Ishikawa (cell line): Measurements from ENCODE around the gene ANOS1.

ENCODE experiments used
- CEBPB ChIP-seq: IDR thresholded peaks from 2 replicates; pipeline ENCODE4 v1.6.1; 2012
- CREB1 ChIP-seq: IDR thresholded peaks from 2 replicates; pipeline ENCODE4 v1.6.1; 2012; ENCODE audit warnings: low read depth
- EGR1 ChIP-seq: IDR thresholded peaks from 2 replicates; pipeline ENCODE4 v1.6.1; 2012
- EP300 ChIP-seq: IDR thresholded peaks from 2 replicates; pipeline ENCODE4 v1.6.1; 2012; ENCODE audit warnings: borderline replicate concordance
- FOXM1 ChIP-seq: IDR thresholded peaks from 2 replicates; pipeline ENCODE4 v1.6.1; 2012; ENCODE audit warnings: low read depth, borderline replicate concordance
- NFIC ChIP-seq: IDR thresholded peaks from 2 replicates; pipeline ENCODE4 v1.6.1; 2012
- RAD21 ChIP-seq: IDR thresholded peaks from 2 replicates; pipeline ENCODE4 v1.6.1; 2012; ENCODE audit warnings: low read depth
- TAF1 ChIP-seq: IDR thresholded peaks from 2 replicates; pipeline ENCODE4 v1.6.1; 2012; ENCODE audit warnings: low read depth, mild to moderate bottlenecking
- TCF12 ChIP-seq: IDR thresholded peaks from 2 replicates; pipeline ENCODE4 v1.6.1; 2012; ENCODE audit warnings: low read depth
- TEAD4 ChIP-seq: IDR thresholded peaks from 2 replicates; pipeline ENCODE4 v1.6.1; 2012
- YY1 ChIP-seq: IDR thresholded peaks from 2 replicates; pipeline ENCODE4 v1.6.1; 2012; ENCODE audit warnings: low read depth
- ZBTB7A ChIP-seq: IDR thresholded peaks from 2 replicates; pipeline ENCODE4 v1.6.1; 2012; ENCODE audit warnings: low read depth
- TF ChIP-seq, protein P1 (sequence below): IDR thresholded peaks from 2 replicates; pipeline ENCODE4 v1.6.1; 2012
- TF ChIP-seq, protein P2 (sequence below): IDR thresholded peaks from 2 replicates; pipeline ENCODE4 v1.6.1; 2012; ENCODE audit warnings: low read depth, mild to moderate bottlenecking
- TF ChIP-seq, protein P3 (sequence below): IDR thresholded peaks from 2 replicates; pipeline ENCODE4 v1.6.1; 2012

The ANOS1 gene

DNA sequence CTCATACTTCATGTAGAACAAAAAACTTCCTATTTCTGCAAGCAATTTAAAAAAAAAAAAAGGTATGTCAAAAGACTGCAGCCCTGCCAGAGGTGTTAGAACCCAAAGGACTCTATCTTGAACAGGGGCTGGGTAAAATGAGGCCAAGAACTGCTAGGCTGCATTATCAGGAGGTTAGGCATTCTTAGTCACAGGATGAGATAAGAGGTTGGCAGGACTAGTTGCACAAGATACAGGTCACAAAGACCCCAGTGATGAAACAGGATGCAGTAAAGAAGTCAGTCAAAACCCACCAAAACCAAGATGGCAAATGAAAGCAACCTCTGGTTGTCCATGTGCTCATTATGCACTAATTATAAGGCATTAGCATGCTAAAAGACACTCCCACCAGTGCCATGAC, 104.1 kb downstream of the ANOS1 start:
- TF ChIP-seq TCF12 (no peak), RAD21 (no peak), CEBPB (no peak), FOXM1 (no peak), EGR1 (no peak), CREB1 (no peak), TEAD4 (no peak), YY1 (no peak), NFIC (no peak)
- TF ChIP-seq, protein P1, sequence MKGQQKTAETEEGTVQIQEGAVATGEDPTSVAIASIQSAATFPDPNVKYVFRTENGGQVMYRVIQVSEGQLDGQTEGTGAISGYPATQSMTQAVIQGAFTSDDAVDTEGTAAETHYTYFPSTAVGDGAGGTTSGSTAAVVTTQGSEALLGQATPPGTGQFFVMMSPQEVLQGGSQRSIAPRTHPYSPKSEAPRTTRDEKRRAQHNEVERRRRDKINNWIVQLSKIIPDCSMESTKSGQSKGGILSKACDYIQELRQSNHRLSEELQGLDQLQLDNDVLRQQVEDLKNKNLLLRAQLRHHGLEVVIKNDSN: no peak
- TF ChIP-seq, protein P2, sequence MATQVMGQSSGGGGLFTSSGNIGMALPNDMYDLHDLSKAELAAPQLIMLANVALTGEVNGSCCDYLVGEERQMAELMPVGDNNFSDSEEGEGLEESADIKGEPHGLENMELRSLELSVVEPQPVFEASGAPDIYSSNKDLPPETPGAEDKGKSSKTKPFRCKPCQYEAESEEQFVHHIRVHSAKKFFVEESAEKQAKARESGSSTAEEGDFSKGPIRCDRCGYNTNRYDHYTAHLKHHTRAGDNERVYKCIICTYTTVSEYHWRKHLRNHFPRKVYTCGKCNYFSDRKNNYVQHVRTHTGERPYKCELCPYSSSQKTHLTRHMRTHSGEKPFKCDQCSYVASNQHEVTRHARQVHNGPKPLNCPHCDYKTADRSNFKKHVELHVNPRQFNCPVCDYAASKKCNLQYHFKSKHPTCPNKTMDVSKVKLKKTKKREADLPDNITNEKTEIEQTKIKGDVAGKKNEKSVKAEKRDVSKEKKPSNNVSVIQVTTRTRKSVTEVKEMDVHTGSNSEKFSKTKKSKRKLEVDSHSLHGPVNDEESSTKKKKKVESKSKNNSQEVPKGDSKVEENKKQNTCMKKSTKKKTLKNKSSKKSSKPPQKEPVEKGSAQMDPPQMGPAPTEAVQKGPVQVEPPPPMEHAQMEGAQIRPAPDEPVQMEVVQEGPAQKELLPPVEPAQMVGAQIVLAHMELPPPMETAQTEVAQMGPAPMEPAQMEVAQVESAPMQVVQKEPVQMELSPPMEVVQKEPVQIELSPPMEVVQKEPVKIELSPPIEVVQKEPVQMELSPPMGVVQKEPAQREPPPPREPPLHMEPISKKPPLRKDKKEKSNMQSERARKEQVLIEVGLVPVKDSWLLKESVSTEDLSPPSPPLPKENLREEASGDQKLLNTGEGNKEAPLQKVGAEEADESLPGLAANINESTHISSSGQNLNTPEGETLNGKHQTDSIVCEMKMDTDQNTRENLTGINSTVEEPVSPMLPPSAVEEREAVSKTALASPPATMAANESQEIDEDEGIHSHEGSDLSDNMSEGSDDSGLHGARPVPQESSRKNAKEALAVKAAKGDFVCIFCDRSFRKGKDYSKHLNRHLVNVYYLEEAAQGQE: no peak
- TF ChIP-seq, protein P3, sequence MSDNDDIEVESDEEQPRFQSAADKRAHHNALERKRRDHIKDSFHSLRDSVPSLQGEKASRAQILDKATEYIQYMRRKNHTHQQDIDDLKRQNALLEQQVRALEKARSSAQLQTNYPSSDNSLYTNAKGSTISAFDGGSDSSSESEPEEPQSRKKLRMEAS: no peak

- TF ChIP-seq YY1: no peak
- no peak for TF ChIP-seq NFIC
- no peak for TF ChIP-seq TEAD4
- TF ChIP-seq EGR1: no peak
- no peak for TF ChIP-seq RAD21
- TF ChIP-seq, protein P3: no peak
Observed at GRCh38 chrX:8607326-8607725, 124.6 kb downstream of the ANOS1 start.

- TF ChIP-seq EGR1: no peak
- TF ChIP-seq, protein P2: no peak
- TF ChIP-seq CREB1: no peak
Observed at GRCh38 chrX:8604131-8604530, 127.8 kb downstream of the ANOS1 start.

DNA sequence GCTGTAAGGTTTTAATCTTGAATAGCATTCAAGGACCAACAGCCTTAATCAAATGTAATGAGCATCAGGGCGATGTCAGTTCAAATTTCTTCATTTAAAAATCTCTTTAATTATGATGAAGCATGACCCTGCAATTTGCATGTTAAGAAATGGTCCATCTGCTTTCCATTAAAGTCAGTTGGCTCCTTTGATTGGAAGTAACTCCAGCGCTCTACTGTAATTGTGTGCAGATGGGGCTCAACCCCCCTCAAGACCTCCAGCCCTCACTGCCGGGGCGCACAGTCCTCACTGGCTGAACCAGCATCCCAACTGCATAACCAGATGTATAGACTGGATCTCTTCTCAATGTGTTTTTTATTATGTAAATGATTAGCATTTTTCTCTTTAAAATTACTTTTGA, 140.4 kb downstream of the ANOS1 start:
- TF ChIP-seq, protein P2: no peak
- TF ChIP-seq, protein P3: no peak
- no peak for TF ChIP-seq EP300
- TF ChIP-seq ZBTB7A: no peak
- TF ChIP-seq TAF1: no peak
- TF ChIP-seq YY1: no peak
- no peak for TF ChIP-seq FOXM1
- TF ChIP-seq CEBPB: no peak
- no peak for TF ChIP-seq RAD21
- no peak for TF ChIP-seq EGR1
- TF ChIP-seq TCF12: no peak
- no peak for TF ChIP-seq TEAD4
- TF ChIP-seq, protein P1: no peak
- no peak for TF ChIP-seq CREB1
- no peak for TF ChIP-seq NFIC

- TF ChIP-seq ZBTB7A (no peak), YY1 (no peak), RAD21 (no peak), NFIC (no peak), TCF12 (no peak), EP300 (no peak), EGR1 (no peak)
- TF ChIP-seq, protein P1: no peak
- TF ChIP-seq, protein P2: no peak
Observed at GRCh38 chrX:8586953-8587352, 145.0 kb downstream of the ANOS1 start.
